ENCODE measurements around the gene SLC12A5. TPM values are rescaled to one million over a fixed set of nuclear protein-coding genes. Genes with fewer than 3 reads are reported as not detected.

The SLC12A5 gene
- total and polyA plus RNA-seq, 9 of the 15 experiments (the other 6 are each of a cell fraction or from before 2014, with no cell fraction given), result 0.36 to 7.5 (median 2.1) TPM

- TF ChIP-seq, protein P1, sequence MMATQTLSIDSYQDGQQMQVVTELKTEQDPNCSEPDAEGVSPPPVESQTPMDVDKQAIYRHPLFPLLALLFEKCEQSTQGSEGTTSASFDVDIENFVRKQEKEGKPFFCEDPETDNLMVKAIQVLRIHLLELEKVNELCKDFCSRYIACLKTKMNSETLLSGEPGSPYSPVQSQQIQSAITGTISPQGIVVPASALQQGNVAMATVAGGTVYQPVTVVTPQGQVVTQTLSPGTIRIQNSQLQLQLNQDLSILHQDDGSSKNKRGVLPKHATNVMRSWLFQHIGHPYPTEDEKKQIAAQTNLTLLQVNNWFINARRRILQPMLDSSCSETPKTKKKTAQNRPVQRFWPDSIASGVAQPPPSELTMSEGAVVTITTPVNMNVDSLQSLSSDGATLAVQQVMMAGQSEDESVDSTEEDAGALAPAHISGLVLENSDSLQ (IDR thresholded peaks at IDR 0.05), result no peak
- peak; percentile 88 for TF ChIP-seq NR2C1 (IDR thresholded peaks at IDR 0.05)
- peak; percentile 81 for TF ChIP-seq NR2C1 (tag; IDR thresholded peaks at IDR 0.05)
- TF ChIP-seq NBN (IDR thresholded peaks at IDR 0.05; ENCODE audit: low read depth), result no peak
Observed at GRCh38 chr20:46017272-46017671, 11.7 kb upstream of the SLC12A5 start (continued).

DNA sequence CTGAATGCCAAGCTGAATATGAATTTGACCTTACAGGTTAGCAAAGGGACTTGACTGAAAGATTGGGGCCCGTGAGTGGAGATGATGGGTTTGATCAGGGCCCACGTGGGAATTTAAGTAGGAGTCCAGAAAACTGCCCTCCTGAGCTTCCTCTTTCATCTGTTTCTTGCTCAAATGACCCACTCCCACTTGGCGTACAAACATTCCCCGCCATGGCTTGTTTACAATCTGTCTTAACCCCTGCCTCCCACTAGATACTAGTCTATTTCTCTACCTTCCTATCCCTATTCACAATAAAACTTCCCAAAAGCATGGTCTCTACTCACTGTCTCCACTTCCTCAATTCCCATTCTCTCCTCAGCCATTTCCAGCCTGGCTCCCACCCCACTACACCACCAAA is 10.9 kb upstream of the SLC12A5 start:
- TF ChIP-seq RFX1 (IDR thresholded peaks at IDR 0.05) (no peak), SPI1 (IDR thresholded peaks at IDR 0.05; ENCODE audit: borderline replicate concordance, low read depth, low read length) (peak; percentile 62; the same call in 1 of the 2 replicates)
- no peaks in the 10 kb centered on the region for H4K20me1 ChIP-seq (replicated peaks; ENCODE audit: control insufficient read depth, insufficient read depth, low read length)
- ChIA-PET POLR2A (interaction anchor here (0.5 to 0.6 kb wide), 3 partner anchors 54 to 239 kb away, joined by 3 to 4 read pairs (median 3); no protein-coding TSS in a partner anchor), CTCF (ENCODE audit: low intra/inter-chr PET ratio) (interaction anchor here (0.6 kb wide), 1 partner anchor 157 kb away, joined by 3 read pairs; no protein-coding TSS in a partner anchor)
- no TSS peak for BruUV-seq (replicated peaks)
- 20% methylated on average over 4 of the region's 4 CpGs for WGBS (ENCODE audit: insufficient coverage, low coverage, missing lambda C conversion rate)
- no peak for ATAC-seq
- no peaks in the 10 kb centered on the region for H3K9me1 ChIP-seq (ENCODE audit: control insufficient read depth, insufficient read depth, low read length)
- no peak for FAIRE-seq
- H3K9ac ChIP-seq (ENCODE audit: insufficient read depth in 1 of 2, low read depth in 2 of 2, low read length in 2 of 2), result no peak overlapping the region
- H3K4me3 ChIP-seq, result no peak overlapping the region
- no peak for DNase-seq (ENCODE audit: extremely low read depth in 1 of 4, low spot score in 3 of 4)
- H3K4me1 ChIP-seq (replicated peaks in 1 of 2; ENCODE audit: control insufficient read depth in 2 of 2, insufficient read depth in 2 of 2, low read length in 2 of 2), result peaks cover 14 to 37% of the 10 kb centered on the region in 2 experiments
- H3K4me2 ChIP-seq (ENCODE audit: insufficient read depth, low read length), result no peak overlapping the region
- H3K36me3 ChIP-seq (ENCODE audit: control insufficient read depth, insufficient read depth, low read length), result no peaks in the 10 kb centered on the region
- H3K27ac ChIP-seq (ENCODE audit: extremely low read depth, low read depth, low read length), result no peak overlapping the region
- in situ Hi-C loops (cut with MboI) (no loop called here), intact Hi-C loops (cut with micrococcal nuclease) (no loop called here)
- no peak overlapping the region for H2AFZ ChIP-seq (ENCODE audit: low read depth, low read length)
- H3K27me3 ChIP-seq (ENCODE audit: control insufficient read depth in 2 of 2, insufficient read depth in 2 of 2, low read length in 2 of 2), result no peaks in the 10 kb centered on the region
- no peaks in the 10 kb centered on the region for H3K79me2 ChIP-seq (ENCODE audit: control insufficient read depth, insufficient read depth, low read length)
- no peaks in the 10 kb centered on the region for H3K9me3 ChIP-seq (replicated peaks; ENCODE audit: control insufficient read depth, insufficient read depth, low read depth, low read length)

All from K562 (cell line).